K562 treated with DMSO at 1 percent for 4 hours (cell line): ENCODE results near the gene IL27RA. TPM values are rescaled to one million over a fixed set of nuclear protein-coding genes. Genes with fewer than 3 reads are reported as not detected.

ENCODE experiments used
- total RNA-seq: library from RNA; unstranded; fragments of 300-600 nt; gene quantifications from 2 replicates; pipeline ENCODE4 v1.2.3, GENCODE V29; 2022; ENCODE audit not compliant: insufficient read depth

The IL27RA gene
- 19.2 and 23.6 TPM in 2 replicates for total RNA-seq

GRCh38 chr19:14031719-14032480 lies at the start of gene IL27RA:
Gene IL27RA, plus strand, starts transcription at chr19:14031762. Its CDS starts 111 bp downstream, at chr19:14031873.

GRCh38 chr19:14006085-14006765 lies 25.3 kb upstream of the IL27RA start, which contains the start of gene RFX1:
Gene RFX1, minus strand, starts transcription at chr19:14006320. Its CDS starts 12,477 bp downstream, at chr19:13993843.

GRCh38 chr19:14027856-14028450 lies 3.6 kb upstream of the IL27RA start, which contains the start of gene RLN3:
Gene RLN3, plus strand, starts transcription at chr19:14028148. Its CDS starts 57 bp downstream, at chr19:14028205.

GRCh38 chr19:14061751-14062557 lies 30.4 kb downstream of the IL27RA start, which contains the start of gene PALM3:
Gene PALM3, minus strand, starts transcription at chr19:14062076. Its CDS starts 96 bp downstream, at chr19:14061980.

GRCh38 chr19:14072535-14073260 lies 41.1 kb downstream of the IL27RA start, which contains the start of gene MISP3:
Gene MISP3, plus strand, starts transcription at chr19:14072786. Its CDS starts 524 bp downstream, at chr19:14073310.

GRCh38 chr19:14085309-14085995 lies 53.9 kb downstream of the IL27RA start, which contains the start of gene C19orf67:
Gene C19orf67, minus strand, starts transcription at chr19:14085783. Its CDS starts 156 bp downstream, at chr19:14085627.

GRCh38 chr19:14090509-14091080 lies 59.0 kb downstream of the IL27RA start, which contains the start of gene SAMD1:
Gene SAMD1, minus strand, starts transcription at chr19:14090751.

Other genes starting within 250 kb of the IL27RA start
- 7.2 and 11.3 TPM in 2 replicates for gene ZSWIM4, start 236.3 kb upstream of the IL27RA start, total RNA-seq
- gene NANOS3, start 154.6 kb upstream of the IL27RA start, total RNA-seq: not detected in 2 replicates
- 6.6 and 9.7 TPM in 2 replicates for gene BRME1, start 125.6 kb upstream of the IL27RA start, total RNA-seq
- 26.0 and 35.1 TPM in 2 replicates for gene CC2D1A, start 125.6 kb upstream of the IL27RA start, total RNA-seq
- gene PODNL1, start 93.3 kb upstream of the IL27RA start, total RNA-seq: 0.74 and 2.7 TPM in 2 replicates
- 54.7 and 55.8 TPM in 2 replicates for gene DCAF15, start 79.3 kb upstream of the IL27RA start, total RNA-seq
- 7.1 and 24.9 TPM in 2 replicates for gene RFX1, start 25.4 kb upstream of the IL27RA start, total RNA-seq
- not detected in 2 replicates for gene RLN3, start 3.6 kb upstream of the IL27RA start, total RNA-seq
- gene PALM3, start 30.3 kb downstream of the IL27RA start, total RNA-seq: 6.3 and 11.4 TPM in 2 replicates
- 4.5 and 5.4 TPM in 2 replicates for gene MISP3, start 41.0 kb downstream of the IL27RA start, total RNA-seq
- gene C19orf67, start 54.0 kb downstream of the IL27RA start, total RNA-seq: not detected in 2 replicates
- 38.6 and 45.3 TPM in 2 replicates for gene SAMD1, start 59.0 kb downstream of the IL27RA start, total RNA-seq
- gene PRKACA, start 86.0 kb downstream of the IL27RA start, total RNA-seq: 76.7 and 78.9 TPM in 2 replicates
- 167 and 228 TPM in 2 replicates for gene ASF1B, start 104.8 kb downstream of the IL27RA start, total RNA-seq
- 20.1 and 26.8 TPM in 2 replicates for gene ADGRL1, start 174.4 kb downstream of the IL27RA start, total RNA-seq